ENCODE measurements around the gene EYS. TPM values are rescaled to one million over a fixed set of nuclear protein-coding genes. Genes with fewer than 3 reads are reported as not detected.

EYS gene
- total and polyA plus RNA-seq, 4 donors: 0.08 to 0.63 (median 0.36) TPM

- 91% methylated on average over 3 of the region's 3 CpGs for WGBS
These were observed 2030.5 kb downstream of the EYS start for GRCh38 chr6:63676412-63677114.

GRCh38 chr6:63675138-63675537, 2031.9 kb downstream of the EYS start:
- WGBS: 66% methylated on average over 1 of the region's 1 CpG
- Histone ChIP-seq H3K4me1 (ENCODE audit: control insufficient read depth in 4 of 4, insufficient read depth in 4 of 4, low read length in 3 of 4) (peaks cover 0 to 51% (median 11%) of the 10 kb centered on the region in 4 donors), H3K36me3 (ENCODE audit: control insufficient read depth in 4 of 4, insufficient read depth in 3 of 4, low read depth in 1 of 4, low read length in 3 of 4) (peaks cover 0 to 1% (median 0%) of the 10 kb centered on the region in 4 donors), H3K27me3 (ENCODE audit: control insufficient read depth in 4 of 4, insufficient read depth in 4 of 4, low read length in 3 of 4) (no peaks in the 10 kb centered on the region), H3K9ac (ENCODE audit: low read depth in 1 of 2, low read length in 2 of 2) (no peak overlapping the region), H3K9me3 (ENCODE audit: control insufficient read depth in 4 of 4, low read length in 3 of 4) (no peaks in the 10 kb centered on the region), H3K27ac (ENCODE audit: low read depth in 1 of 2, low read length in 2 of 2) (peak overlapping the region; percentile 8 to 45), H3K4me3 (ENCODE audit: low read depth in 1 of 3, low read length in 3 of 3) (no peak overlapping the region)
- no peak for DNase-seq (ENCODE audit: low spot score)
- TF ChIP-seq JUND (IDR thresholded peaks at IDR 0.05) (no peak), HNF4A (conservative IDR thresholded peaks at IDR 0.05) (peak in 1 of 2 donors; percentile 28)

More at GRCh38 chr6:63676412-63677114, 2030.5 kb downstream of the EYS start:
- no peaks in the 10 kb centered on the region for H3K9me3 ChIP-seq (ENCODE audit: control insufficient read depth in 4 of 4, low read length in 3 of 4)
- TF ChIP-seq NR2F2 (IDR thresholded peaks at IDR 0.05) (no peak), HNF4A (conservative IDR thresholded peaks at IDR 0.05) (no peak), YY1 (IDR thresholded peaks at IDR 0.05) (no peak), REST (IDR thresholded peaks at IDR 0.05) (no peak), MAX (IDR thresholded peaks at IDR 0.05) (no peak), SP1 (IDR thresholded peaks at IDR 0.05) (no peak)
- H3K4me1 ChIP-seq (ENCODE audit: control insufficient read depth in 4 of 4, insufficient read depth in 4 of 4, low read length in 3 of 4): peaks cover 0 to 45% (median 10%) of the 10 kb centered on the region in 4 donors
- H3K9ac ChIP-seq (ENCODE audit: low read depth in 1 of 2, low read length in 2 of 2): no peak overlapping the region
- peak overlapping the region; percentile 75 to 87 for H3K27ac ChIP-seq (ENCODE audit: low read depth in 1 of 2, low read length in 2 of 2)
- peaks cover 0 to 1% (median 0%) of the 10 kb centered on the region in 4 donors for H3K36me3 ChIP-seq (ENCODE audit: control insufficient read depth in 4 of 4, insufficient read depth in 3 of 4, low read depth in 1 of 4, low read length in 3 of 4)
- no peak overlapping the region for H3K4me3 ChIP-seq (ENCODE audit: low read depth in 1 of 3, low read length in 3 of 3)
- H3K27me3 ChIP-seq (ENCODE audit: control insufficient read depth in 4 of 4, insufficient read depth in 4 of 4, low read length in 3 of 4): no peaks in the 10 kb centered on the region
- no peak for DNase-seq (ENCODE audit: low spot score)

- no peaks in the 10 kb centered on the region for H3K27me3 ChIP-seq (ENCODE audit: control insufficient read depth in 4 of 4, insufficient read depth in 4 of 4, low read length in 3 of 4)
- WGBS: 16% methylated on average over 3 of the region's 3 CpGs
- TF ChIP-seq HNF4A (conservative IDR thresholded peaks at IDR 0.05) (peak in 1 of 2 donors; percentile 20), SP1 (IDR thresholded peaks at IDR 0.05) (peak; percentile 13), ZBTB33 (IDR thresholded peaks at IDR 0.05) (no peak)
- no peak overlapping the region for H3K9ac ChIP-seq (ENCODE audit: low read depth in 1 of 2, low read length in 2 of 2)
- DNase-seq (ENCODE audit: low spot score): no peak
- H3K36me3 ChIP-seq (ENCODE audit: control insufficient read depth in 4 of 4, insufficient read depth in 3 of 4, low read depth in 1 of 4, low read length in 3 of 4): no peaks in the 10 kb centered on the region
- H3K4me1 ChIP-seq (ENCODE audit: control insufficient read depth in 4 of 4, insufficient read depth in 4 of 4, low read length in 3 of 4): peaks cover 0 to 51% (median 11%) of the 10 kb centered on the region in 4 donors
- H3K9me3 ChIP-seq (ENCODE audit: control insufficient read depth in 4 of 4, low read length in 3 of 4): no peaks in the 10 kb centered on the region
- peak overlapping the region; percentile 8 to 45 for H3K27ac ChIP-seq (ENCODE audit: low read depth in 1 of 2, low read length in 2 of 2)
- no peak overlapping the region for H3K4me3 ChIP-seq (ENCODE audit: low read depth in 1 of 3, low read length in 3 of 3)
These were observed 2032.4 kb downstream of the EYS start for GRCh38 chr6:63674635-63675034.
